Globus pallidus (tissue), 1 donor: ENCODE results near the gene OTOP1.
"Not testable (repeated sequence)": the region's sequence is repeated elsewhere in the genome, so short reads cannot be mapped to it uniquely, and the experiment has no call there.

Experiments
- DNase-seq: peaks from one replicate; pipeline ENCODE4 v3.0.0-alpha.2; 2015; ENCODE audit warnings: low spot score

Gene OTOP1

GRCh38 chr4:4226606-4227438 is at the start of gene OTOP1:
TSS of gene OTOP1 (minus strand) at chr4:4226929. CDS start at chr4:4226864, 65 bp downstream.
- DNase-seq: no peak

GRCh38 chr4:4274226-4274625 is 47.5 kb upstream of the OTOP1 start:
- DNase-seq: no peak

- DNase-seq: no peak
Observed at GRCh38 chr4:4271912-4272311, 45.2 kb upstream of the OTOP1 start.

DNA sequence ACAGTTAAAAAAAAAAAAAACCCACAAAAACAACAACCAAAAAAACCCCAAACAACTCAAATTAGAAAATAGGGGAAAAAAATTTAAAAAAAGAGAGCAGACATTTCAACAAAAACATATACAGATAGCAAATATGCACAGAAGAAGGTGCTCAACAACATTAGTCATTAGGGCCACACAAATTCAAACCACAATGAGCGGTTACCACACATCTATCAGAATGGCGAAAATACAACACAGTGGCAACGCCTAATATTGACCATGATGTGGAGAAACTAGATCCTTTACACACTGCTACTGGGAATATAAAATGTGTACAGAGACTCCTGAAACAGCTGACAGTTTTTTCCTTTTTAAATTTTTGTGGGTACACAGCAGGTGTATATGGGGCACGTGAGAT is 43.8 kb upstream of the OTOP1 start:
- DNase-seq: no peak

DNA sequence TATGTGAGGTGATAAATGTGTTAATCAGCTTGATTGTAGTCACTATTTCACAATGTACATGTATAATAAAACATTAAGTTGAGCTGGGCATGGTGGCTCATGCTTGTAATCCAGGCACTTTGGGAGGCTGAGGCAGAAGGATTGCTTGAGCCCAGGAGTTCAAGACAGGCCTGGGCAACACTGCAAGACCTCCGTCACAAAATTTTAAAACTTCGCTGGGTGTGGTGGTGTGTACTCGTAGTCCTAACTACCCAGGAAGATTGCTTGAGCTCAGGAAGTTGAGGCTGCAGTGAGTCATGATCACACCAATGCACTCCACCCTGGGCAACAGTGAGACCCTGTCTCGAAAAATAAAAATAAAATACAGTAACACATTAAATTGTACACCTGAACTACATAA is 43.1 kb upstream of the OTOP1 start:
- no peak for DNase-seq

GRCh38 chr4:4269331-4269731 is 42.6 kb upstream of the OTOP1 start:
- DNase-seq: no peak

DNA sequence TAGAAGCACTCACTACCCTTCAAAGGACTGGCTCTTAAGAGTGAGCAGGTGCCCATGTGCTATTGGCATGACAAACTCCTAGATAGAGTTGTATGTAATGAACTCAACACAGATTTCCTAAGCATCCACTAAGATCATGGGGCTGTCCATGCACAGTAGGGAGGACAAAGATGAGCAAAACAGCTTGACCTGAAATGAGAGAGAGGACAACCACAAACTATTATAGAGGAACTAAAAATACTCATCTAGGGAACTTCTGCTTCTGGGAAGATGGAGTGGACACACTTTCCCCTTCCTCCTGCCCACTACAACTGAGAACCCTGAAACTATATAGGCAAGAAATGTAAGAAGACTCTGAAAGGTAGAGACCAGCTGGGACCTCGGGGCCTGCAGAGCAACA is 42.0 kb upstream of the OTOP1 start:
- no peak for DNase-seq

GRCh38 chr4:4267981-4268380 is 41.3 kb upstream of the OTOP1 start:
- DNase-seq: no peak

- DNase-seq: no peak
Observed at GRCh38 chr4:4260185-4260751, 33.5 kb upstream of the OTOP1 start.

DNA sequence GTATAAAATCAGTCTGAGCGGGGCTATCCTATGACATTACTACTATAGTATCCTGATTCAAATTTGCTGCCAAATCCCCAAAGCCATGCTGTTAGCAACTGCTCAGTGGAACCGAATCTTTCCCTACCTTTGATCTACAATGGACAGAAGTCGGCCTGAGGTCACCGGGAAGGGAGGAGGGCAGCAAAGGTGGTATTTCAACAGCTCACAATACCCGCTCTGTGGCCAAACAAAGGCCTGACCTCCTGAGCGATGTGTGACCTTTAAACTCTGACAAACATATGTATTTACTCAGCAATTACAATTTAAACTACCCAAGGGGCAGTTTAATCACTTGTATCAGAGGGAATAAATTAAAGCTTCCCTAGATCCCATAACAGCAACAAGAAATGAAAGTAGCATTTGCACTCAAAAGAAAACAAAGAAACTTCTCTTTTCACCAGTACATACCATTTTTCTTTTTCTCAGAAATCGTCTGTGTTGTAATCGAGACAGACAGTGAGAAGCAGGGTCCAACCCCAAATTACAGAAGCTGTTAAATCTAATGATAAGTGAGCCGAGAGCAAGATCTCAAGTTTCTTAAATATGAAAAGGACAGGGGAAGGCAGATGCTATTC is 32.9 kb upstream of the OTOP1 start:
- DNase-seq: no peak

DNA sequence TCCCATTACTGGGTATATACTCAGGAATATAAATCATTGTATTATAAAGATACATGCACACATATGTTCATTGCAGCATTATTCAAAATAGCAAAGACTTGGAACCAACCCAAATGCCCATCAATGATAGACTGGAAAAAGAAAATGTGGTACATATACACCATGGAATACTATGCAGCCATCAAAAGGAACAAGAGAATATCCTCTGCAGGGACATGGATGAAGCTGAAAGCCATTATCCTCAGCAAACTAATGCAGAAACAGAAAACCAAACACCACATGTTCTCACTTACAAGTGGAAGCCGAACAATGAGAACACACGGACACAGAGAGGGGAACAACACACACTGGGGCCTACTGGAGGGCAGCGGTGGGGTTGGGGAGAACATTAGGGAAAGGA is 31.0 kb upstream of the OTOP1 start:
- DNase-seq: not testable (repeated sequence)

DNA sequence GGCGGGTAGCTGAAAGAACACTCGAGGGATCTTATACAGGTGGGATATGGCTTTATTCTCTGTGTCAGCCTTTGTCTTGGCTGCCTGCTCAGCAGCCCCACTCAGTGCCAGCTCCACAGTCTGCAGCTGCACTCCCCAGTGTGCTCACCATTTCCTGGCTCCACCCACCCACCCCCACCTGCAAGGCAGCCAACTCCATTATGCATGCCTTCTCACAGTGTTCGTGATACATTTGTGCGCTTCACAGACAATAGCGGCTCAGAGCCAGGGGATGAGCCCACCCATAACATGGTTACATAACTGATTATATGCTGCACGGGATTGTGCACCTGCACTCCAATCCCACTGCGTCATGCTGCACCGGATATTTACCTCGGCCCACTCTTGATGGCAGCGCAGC is 30.1 kb upstream of the OTOP1 start:
- no peak for DNase-seq

GRCh38 chr4:4254666-4255065 is 27.9 kb upstream of the OTOP1 start:
- peak; percentile 91 for DNase-seq

GRCh38 chr4:4254199-4254598 is 27.5 kb upstream of the OTOP1 start:
- DNase-seq: peak; percentile 40

- no peak for DNase-seq
Observed at GRCh38 chr4:4249866-4250265, 23.1 kb upstream of the OTOP1 start.

- DNase-seq: not testable (repeated sequence)
Observed at GRCh38 chr4:4249342-4249741, 22.6 kb upstream of the OTOP1 start.

DNA sequence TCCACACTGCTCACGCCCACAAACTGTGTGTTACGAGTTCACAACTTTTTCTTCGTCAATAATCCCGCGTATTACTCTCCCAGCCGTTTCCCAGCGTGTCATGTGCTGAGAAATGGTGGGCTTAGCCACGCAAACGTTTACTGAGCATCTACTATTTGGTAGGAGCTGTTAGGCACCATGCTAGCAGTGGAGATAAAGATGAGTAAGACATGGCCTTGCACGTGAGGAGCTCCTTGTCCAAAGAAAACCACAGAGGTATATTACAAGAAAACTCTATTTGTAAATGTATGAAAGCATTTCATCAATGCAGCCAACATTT is 22.1 kb upstream of the OTOP1 start:
- DNase-seq: no peak

DNA sequence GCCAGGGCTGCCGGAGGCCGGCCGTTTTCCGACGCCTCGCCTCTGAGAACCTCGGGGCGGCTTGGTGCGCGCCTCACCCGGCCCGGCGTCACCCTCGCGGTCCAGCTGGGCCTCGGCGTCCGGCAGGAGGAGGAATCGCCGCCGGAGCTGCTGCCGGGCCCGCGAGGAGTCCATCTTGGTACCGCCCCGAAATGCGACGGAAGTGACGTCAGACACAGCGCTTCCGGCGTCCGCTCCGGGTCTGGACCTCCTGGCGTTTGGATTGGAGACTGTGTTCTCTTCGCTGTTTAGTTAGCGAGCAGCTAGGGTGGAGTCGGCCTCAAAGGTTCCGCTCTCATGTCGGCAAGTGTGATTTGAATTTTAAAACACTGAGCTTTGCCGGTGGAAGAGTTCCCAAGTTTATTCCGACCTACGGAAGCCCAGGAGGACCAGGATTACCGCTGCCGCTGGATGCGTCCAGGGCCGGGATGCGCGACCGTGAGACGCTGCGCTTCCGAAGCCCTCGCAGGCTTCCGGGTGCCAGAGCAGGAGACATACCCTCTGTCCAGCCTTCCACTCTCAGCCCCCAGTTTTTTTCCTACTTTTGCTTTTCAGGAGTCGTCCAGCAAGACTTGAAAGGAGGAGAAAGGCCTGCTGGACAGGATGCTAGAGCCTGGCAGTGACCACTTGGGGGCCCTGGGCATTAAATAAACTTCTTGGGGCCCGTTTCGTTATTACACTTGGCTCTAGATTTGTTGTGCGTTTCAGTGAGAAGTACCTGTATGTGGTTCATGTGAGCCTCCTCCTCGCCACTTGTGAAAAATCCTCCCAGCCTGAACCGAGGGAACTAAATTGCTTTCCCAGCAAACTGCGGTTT is 21.5 kb upstream of the OTOP1 start, which contains the start of gene TMEM128:
Gene TMEM128 (minus strand): TSS at position 195 of the 856 bp plus-strand sequence. CDS start 21 bp downstream, at position 174.
- DNase-seq: peak; percentile 95

- peak; percentile 35 for DNase-seq
Observed at GRCh38 chr4:4247696-4248028, 20.9 kb upstream of the OTOP1 start.

- no peak for DNase-seq
Observed at GRCh38 chr4:4245172-4245571, 18.4 kb upstream of the OTOP1 start.

DNA sequence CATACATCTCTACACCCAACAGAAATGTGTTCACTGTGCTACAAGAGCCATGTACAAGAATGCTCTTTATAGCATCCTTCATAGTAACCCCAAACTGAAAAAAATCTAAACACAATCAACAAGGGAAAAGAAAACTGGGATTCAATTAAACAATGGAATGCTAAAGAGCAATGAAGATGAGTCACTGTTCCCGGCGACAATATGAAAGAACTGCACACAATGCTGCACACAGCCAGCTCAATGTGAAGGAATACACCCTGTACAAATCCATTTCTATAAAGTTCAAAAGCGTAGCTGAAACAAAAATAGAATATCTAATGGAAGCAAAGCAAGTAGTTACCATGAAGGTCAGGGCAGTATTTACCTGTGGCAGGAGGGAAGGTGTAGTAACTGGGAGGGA is 12.8 kb upstream of the OTOP1 start:
- DNase-seq: not testable (repeated sequence)

- no peak for DNase-seq
Observed at GRCh38 chr4:4233610-4234009, 6.9 kb upstream of the OTOP1 start.

DNA sequence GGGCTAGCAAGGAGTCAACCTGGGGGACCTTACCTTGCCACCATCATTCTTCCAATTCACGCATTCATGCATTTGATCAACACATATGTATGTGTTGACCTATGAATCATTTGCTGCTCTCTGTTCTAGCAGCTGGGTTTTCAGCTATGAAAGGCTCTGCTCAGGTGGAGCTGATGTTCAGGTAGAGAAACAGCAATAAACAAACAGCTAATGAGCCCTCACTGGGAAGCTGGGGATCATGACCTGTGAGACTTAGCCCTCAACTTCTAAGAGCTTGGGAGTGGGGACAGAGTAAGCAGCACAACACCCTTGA is 1.6 kb upstream of the OTOP1 start:
- DNase-seq: no peak
